ENCODE measurements around the gene ZFYVE28. TPM values are rescaled to one million over a fixed set of nuclear protein-coding genes. Genes with fewer than 3 reads are reported as not detected.

The ZFYVE28 gene
- total and polyA plus RNA-seq, 9 donors, result 1.3 to 12.1 (median 8.6) TPM

GRCh38 chr4:2395038-2395437 is 23.4 kb downstream of the ZFYVE28 start:
- Histone ChIP-seq H3K4me3 (no peak overlapping the region), H3K4me1 (ENCODE audit: insufficient read depth) (peaks cover 6% of the 10 kb centered on the region), H3K27ac (no peak overlapping the region), H3K9me3 (no peaks in the 10 kb centered on the region), H3K36me3 (no peaks in the 10 kb centered on the region), H3K27me3 (no peaks in the 10 kb centered on the region)
- 75 to 84% (median 78%) methylated on average over 9 of the region's 9 CpGs for WGBS, 3 donors
- DNase-seq, result no peak
- intact Hi-C loops (cut with DNase I), result no loop called here
- TF ChIP-seq POLR2A (IDR thresholded peaks at IDR 0.05) (no peak), EP300 (IDR thresholded peaks at IDR 0.05) (no peak)
- TF ChIP-seq, protein P1, sequence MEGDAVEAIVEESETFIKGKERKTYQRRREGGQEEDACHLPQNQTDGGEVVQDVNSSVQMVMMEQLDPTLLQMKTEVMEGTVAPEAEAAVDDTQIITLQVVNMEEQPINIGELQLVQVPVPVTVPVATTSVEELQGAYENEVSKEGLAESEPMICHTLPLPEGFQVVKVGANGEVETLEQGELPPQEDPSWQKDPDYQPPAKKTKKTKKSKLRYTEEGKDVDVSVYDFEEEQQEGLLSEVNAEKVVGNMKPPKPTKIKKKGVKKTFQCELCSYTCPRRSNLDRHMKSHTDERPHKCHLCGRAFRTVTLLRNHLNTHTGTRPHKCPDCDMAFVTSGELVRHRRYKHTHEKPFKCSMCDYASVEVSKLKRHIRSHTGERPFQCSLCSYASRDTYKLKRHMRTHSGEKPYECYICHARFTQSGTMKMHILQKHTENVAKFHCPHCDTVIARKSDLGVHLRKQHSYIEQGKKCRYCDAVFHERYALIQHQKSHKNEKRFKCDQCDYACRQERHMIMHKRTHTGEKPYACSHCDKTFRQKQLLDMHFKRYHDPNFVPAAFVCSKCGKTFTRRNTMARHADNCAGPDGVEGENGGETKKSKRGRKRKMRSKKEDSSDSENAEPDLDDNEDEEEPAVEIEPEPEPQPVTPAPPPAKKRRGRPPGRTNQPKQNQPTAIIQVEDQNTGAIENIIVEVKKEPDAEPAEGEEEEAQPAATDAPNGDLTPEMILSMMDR (IDR thresholded peaks at IDR 0.05), result no peak

GRCh38 chr4:2394528-2394927 is 23.9 kb downstream of the ZFYVE28 start:
- H3K27ac ChIP-seq, result no peak overlapping the region
- H3K4me1 ChIP-seq (ENCODE audit: insufficient read depth), result peaks cover 6% of the 10 kb centered on the region
- H3K27me3 ChIP-seq, result no peaks in the 10 kb centered on the region
- DNase-seq, result no peak
- no peaks in the 10 kb centered on the region for H3K9me3 ChIP-seq
- TF ChIP-seq, protein P1 (IDR thresholded peaks at IDR 0.05), result no peak
- no peak overlapping the region for H3K4me3 ChIP-seq
- H3K36me3 ChIP-seq, result no peaks in the 10 kb centered on the region
- 94 to 97% (median 97%) methylated on average over 17 of the region's 17 CpGs for WGBS, 3 donors
- intact Hi-C loops (cut with DNase I), result no loop called here

GRCh38 chr4:2393353-2394270 is 24.8 kb downstream of the ZFYVE28 start:
- Histone ChIP-seq H3K36me3 (no peaks in the 10 kb centered on the region), H3K4me3 (no peak overlapping the region), H3K27me3 (no peaks in the 10 kb centered on the region), H3K9me3 (no peaks in the 10 kb centered on the region), H3K27ac (no peak overlapping the region), H3K4me1 (ENCODE audit: insufficient read depth) (peaks cover 6% of the 10 kb centered on the region)
- no peak for DNase-seq
- TF ChIP-seq EP300 (IDR thresholded peaks at IDR 0.05), result no peak
- no peak for TF ChIP-seq POLR2A (IDR thresholded peaks at IDR 0.05)
- TF ChIP-seq, protein P1 (IDR thresholded peaks at IDR 0.05), result no peak
- 16 to 20% (median 18%) methylated on average over 28 of the region's 28 CpGs for WGBS, 3 donors
- intact Hi-C loops (cut with DNase I), result no loop called here

GRCh38 chr4:2390784-2391421 is 27.5 kb downstream of the ZFYVE28 start:
- H3K4me3 ChIP-seq, result no peak overlapping the region
- H3K27me3 ChIP-seq, result no peaks in the 10 kb centered on the region
- WGBS, 3 donors, result 19 to 37% (median 35%) methylated on average over 20 of the region's 20 CpGs
- H3K4me1 ChIP-seq (ENCODE audit: insufficient read depth), result peaks cover 6% of the 10 kb centered on the region
- TF ChIP-seq EP300 (IDR thresholded peaks at IDR 0.05), result no peak
- TF ChIP-seq, protein P1 (IDR thresholded peaks at IDR 0.05), result no peak
- TF ChIP-seq POLR2A (IDR thresholded peaks at IDR 0.05), result no peak
- intact Hi-C loops (cut with DNase I), result no loop called here
- no peaks in the 10 kb centered on the region for H3K9me3 ChIP-seq
- DNase-seq, result no peak
- no peaks in the 10 kb centered on the region for H3K36me3 ChIP-seq
- no peak overlapping the region for H3K27ac ChIP-seq

All from ovary (tissue), 9 donors.